Measurements from ENCODE around the gene RUNX1.

DNA sequence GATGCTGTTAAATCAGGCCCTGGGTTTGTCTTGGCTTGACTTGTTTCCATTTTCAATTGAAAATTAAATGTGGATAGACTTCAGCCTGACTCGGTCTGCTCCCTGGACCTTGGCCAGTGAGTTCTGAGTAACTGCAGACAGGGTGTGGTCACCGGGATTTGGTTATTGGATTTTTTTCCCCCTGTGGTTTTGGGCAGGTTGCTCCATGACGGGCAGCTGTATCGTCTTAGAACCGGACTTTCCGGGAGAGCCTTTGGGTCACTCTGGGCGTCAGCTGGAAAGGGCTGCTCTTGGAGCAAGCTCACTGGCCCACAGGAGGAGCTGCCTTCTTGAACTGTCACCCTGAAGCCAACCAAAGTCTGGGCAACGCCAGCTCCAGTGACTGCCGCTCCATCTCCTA, 305.3 kb downstream of the RUNX1 start:
- TF ChIP-seq, protein P1, sequence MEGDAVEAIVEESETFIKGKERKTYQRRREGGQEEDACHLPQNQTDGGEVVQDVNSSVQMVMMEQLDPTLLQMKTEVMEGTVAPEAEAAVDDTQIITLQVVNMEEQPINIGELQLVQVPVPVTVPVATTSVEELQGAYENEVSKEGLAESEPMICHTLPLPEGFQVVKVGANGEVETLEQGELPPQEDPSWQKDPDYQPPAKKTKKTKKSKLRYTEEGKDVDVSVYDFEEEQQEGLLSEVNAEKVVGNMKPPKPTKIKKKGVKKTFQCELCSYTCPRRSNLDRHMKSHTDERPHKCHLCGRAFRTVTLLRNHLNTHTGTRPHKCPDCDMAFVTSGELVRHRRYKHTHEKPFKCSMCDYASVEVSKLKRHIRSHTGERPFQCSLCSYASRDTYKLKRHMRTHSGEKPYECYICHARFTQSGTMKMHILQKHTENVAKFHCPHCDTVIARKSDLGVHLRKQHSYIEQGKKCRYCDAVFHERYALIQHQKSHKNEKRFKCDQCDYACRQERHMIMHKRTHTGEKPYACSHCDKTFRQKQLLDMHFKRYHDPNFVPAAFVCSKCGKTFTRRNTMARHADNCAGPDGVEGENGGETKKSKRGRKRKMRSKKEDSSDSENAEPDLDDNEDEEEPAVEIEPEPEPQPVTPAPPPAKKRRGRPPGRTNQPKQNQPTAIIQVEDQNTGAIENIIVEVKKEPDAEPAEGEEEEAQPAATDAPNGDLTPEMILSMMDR (IDR thresholded peaks at IDR 0.05): no peak
- TF ChIP-seq POLR2A (IDR thresholded peaks at IDR 0.05): no peak
